ENCODE data around the gene ZNF446. TPM values are rescaled to one million over a fixed set of nuclear protein-coding genes. Genes with fewer than 3 reads are reported as not detected.

ZNF446 gene
- polyA plus RNA-seq, 3 donors = 2.0 to 6.2 (median 2.2) TPM

DNA sequence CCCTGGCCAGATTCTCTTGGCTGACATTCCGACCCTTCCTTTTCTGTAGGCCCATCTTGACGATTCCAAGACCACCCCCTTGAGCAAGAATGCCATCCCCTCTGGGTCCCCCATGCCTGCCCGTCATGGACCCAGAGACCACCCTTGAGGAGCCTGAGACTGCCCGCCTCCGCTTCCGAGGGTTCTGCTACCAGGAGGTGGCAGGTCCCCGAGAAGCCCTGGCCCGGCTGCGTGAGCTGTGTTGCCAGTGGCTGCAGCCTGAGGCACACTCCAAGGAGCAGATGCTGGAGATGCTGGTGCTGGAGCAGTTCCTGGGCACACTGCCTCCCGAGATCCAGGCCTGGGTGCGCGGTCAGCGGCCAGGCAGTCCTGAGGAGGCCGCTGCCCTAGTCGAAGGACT lies 978 bp downstream of the ZNF446 start:
- Histone ChIP-seq H3K9me3 (replicated peaks in 1 of 2; ENCODE audit: control insufficient read depth in 1 of 2, insufficient read depth in 1 of 2, low read length in 2 of 2) (no peaks in the 10 kb centered on the region), H3K27me3 (ENCODE audit: control insufficient read depth in 2 of 2, insufficient read depth in 2 of 2, low read length in 2 of 2) (no peaks in the 10 kb centered on the region), H3K4me3 (replicated peaks in 1 of 3; ENCODE audit: low read depth in 2 of 3, low read length in 3 of 3) (peak overlapping the region in 1 of 3 experiments; percentile 81), H3K9ac (ENCODE audit: insufficient read depth, low read length, poor library complexity, severe bottlenecking) (no peak overlapping the region), H3K36me3 (replicated peaks in 1 of 2; ENCODE audit: control insufficient read depth in 1 of 2, insufficient read depth in 2 of 2, low read length in 2 of 2) (peaks cover 12 to 15% of the 10 kb centered on the region in 2 donors), H3K79me2 (ENCODE audit: insufficient read depth, low read length) (no peaks in the 10 kb centered on the region), H3K4me1 (ENCODE audit: control insufficient read depth in 1 of 2, insufficient read depth in 2 of 2, low read length in 2 of 2) (peaks cover 14 to 21% of the 10 kb centered on the region in 2 donors), H2AFZ (ENCODE audit: insufficient read depth, low read depth, low read length, poor library complexity, severe bottlenecking) (peak overlapping the region; percentile 92), H3K4me2 (replicated peaks; ENCODE audit: extremely low read depth, low read length, poor library complexity, severe bottlenecking) (peak overlapping the region; percentile 88), H3K27ac (ENCODE audit: low read depth in 1 of 2, low read length in 2 of 2) (no peak overlapping the region), H4K20me1 (ENCODE audit: insufficient read depth, low read length) (no peaks in the 10 kb centered on the region)
- Mint-ChIP-seq H3K27ac (peak overlapping the region in 6 of 7 donors; percentile 43 to 99 (median 90)), H3K4me3 (peak overlapping the region; percentile 86 to 95), H3K36me3 (peaks cover 15 to 21% of the 10 kb centered on the region in 2 donors), H3K9me3 (no peaks in the 10 kb centered on the region), H3K4me1 (peaks cover 17% of the 10 kb centered on the region), H3K27me3 (ENCODE audit: low read depth in 3 of 3) (peaks cover 2 to 6% (median 2%) of the 10 kb centered on the region in 3 donors)
- peak in 1 of 3 donors; percentile 6 for DNase-seq
- TF ChIP-seq, protein P1, sequence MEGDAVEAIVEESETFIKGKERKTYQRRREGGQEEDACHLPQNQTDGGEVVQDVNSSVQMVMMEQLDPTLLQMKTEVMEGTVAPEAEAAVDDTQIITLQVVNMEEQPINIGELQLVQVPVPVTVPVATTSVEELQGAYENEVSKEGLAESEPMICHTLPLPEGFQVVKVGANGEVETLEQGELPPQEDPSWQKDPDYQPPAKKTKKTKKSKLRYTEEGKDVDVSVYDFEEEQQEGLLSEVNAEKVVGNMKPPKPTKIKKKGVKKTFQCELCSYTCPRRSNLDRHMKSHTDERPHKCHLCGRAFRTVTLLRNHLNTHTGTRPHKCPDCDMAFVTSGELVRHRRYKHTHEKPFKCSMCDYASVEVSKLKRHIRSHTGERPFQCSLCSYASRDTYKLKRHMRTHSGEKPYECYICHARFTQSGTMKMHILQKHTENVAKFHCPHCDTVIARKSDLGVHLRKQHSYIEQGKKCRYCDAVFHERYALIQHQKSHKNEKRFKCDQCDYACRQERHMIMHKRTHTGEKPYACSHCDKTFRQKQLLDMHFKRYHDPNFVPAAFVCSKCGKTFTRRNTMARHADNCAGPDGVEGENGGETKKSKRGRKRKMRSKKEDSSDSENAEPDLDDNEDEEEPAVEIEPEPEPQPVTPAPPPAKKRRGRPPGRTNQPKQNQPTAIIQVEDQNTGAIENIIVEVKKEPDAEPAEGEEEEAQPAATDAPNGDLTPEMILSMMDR (IDR thresholded peaks at IDR 0.05) = no peak
- intact Hi-C loops (cut with micrococcal nuclease) = no loop called here
- 95% methylated on average over 11 of the region's 15 CpGs for WGBS (ENCODE audit: insufficient coverage)

DNA sequence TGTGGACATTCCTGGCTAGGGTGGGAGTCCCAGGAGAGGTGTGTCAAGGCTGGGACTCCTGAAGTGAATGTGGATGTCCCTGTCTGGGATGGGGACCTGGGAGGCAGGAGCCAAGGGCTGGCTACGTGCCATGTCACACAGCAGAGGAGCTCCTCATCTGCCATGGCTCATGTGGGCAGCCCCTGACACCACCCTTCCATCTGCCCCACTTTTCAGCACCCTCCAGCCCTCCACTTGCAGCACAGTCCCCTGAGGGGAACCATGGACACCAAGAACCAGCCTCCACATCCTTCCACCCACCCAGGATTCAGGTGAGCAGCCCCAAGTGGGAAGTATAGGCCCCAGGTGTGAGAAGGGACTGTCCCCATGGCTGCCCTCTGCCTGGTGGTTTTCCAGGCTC lies 1.7 kb downstream of the ZNF446 start:
- intact Hi-C loops (cut with micrococcal nuclease) = no loop called here
- peak in 1 of 3 donors; percentile 5 for DNase-seq
- no peak overlapping the region for H3K4me3 ChIP-seq (replicated peaks in 1 of 3; ENCODE audit: low read depth in 2 of 3, low read length in 3 of 3)
- no peak overlapping the region for H3K4me2 ChIP-seq (replicated peaks; ENCODE audit: extremely low read depth, low read length, poor library complexity, severe bottlenecking)
- no peak overlapping the region for H3K9ac ChIP-seq (ENCODE audit: insufficient read depth, low read length, poor library complexity, severe bottlenecking)
- WGBS (ENCODE audit: insufficient coverage) = 100% methylated on average over 1 of the region's 1 CpG
- TF ChIP-seq, protein P1 (IDR thresholded peaks at IDR 0.05) = no peak
- H3K9me3 Mint-ChIP-seq = no peaks in the 10 kb centered on the region
- H3K4me1 ChIP-seq (ENCODE audit: control insufficient read depth in 1 of 2, insufficient read depth in 2 of 2, low read length in 2 of 2) = peaks cover 14 to 21% of the 10 kb centered on the region in 2 donors
- H3K27me3 ChIP-seq (ENCODE audit: control insufficient read depth in 2 of 2, insufficient read depth in 2 of 2, low read length in 2 of 2) = no peaks in the 10 kb centered on the region
- H3K36me3 ChIP-seq (replicated peaks in 1 of 2; ENCODE audit: control insufficient read depth in 1 of 2, insufficient read depth in 2 of 2, low read length in 2 of 2) = peaks cover 4 to 8% of the 10 kb centered on the region in 2 donors
- peaks cover 0 to 6% (median 2%) of the 10 kb centered on the region in 3 donors for H3K27me3 Mint-ChIP-seq (ENCODE audit: low read depth in 3 of 3)
- no peak overlapping the region for H2AFZ ChIP-seq (ENCODE audit: insufficient read depth, low read depth, low read length, poor library complexity, severe bottlenecking)
- no peak overlapping the region for H3K4me3 Mint-ChIP-seq
- H3K27ac ChIP-seq (ENCODE audit: low read depth in 1 of 2, low read length in 2 of 2) = no peak overlapping the region
- H3K4me1 Mint-ChIP-seq = peaks cover 17% of the 10 kb centered on the region
- peak overlapping the region in 3 of 7 donors; percentile 58 to 75 (median 71) for H3K27ac Mint-ChIP-seq
- H3K79me2 ChIP-seq (ENCODE audit: insufficient read depth, low read length) = no peaks in the 10 kb centered on the region
- peaks cover 8 to 13% of the 10 kb centered on the region in 2 donors for H3K36me3 Mint-ChIP-seq
- no peaks in the 10 kb centered on the region for H4K20me1 ChIP-seq (ENCODE audit: insufficient read depth, low read length)
- H3K9me3 ChIP-seq (replicated peaks in 1 of 2; ENCODE audit: control insufficient read depth in 1 of 2, insufficient read depth in 1 of 2, low read length in 2 of 2) = no peaks in the 10 kb centered on the region

Measured in CD14-positive monocyte (primary cell).